Dendritic cell treated with granulocyte-macrophage colony-stimulating factor and Interleukin-4, amounts not matched to agents 40 ng/mL and 50 ng/mL, for 4 days (primary cell): ENCODE data around the gene COL24A1.

ENCODE experiments used
- H3K27ac Mint-ChIP-seq: one replicate; pipeline ENCODE4 v1.8.0; 2022; ENCODE audit warnings: mild to moderate bottlenecking, mixed read lengths
- H3K27me3 Mint-ChIP-seq: one replicate; pipeline ENCODE4 v1.8.0; 2022; ENCODE audit warnings: mild to moderate bottlenecking, mixed read lengths
- H3K36me3 Mint-ChIP-seq: one replicate; pipeline ENCODE4 v1.8.0; 2022; ENCODE audit warnings: low read depth, mixed read lengths
- H3K4me1 Mint-ChIP-seq: one replicate; pipeline ENCODE4 v1.8.0; 2022; ENCODE audit warnings: low read depth, mixed read lengths
- H3K4me3 Mint-ChIP-seq: one replicate; pipeline ENCODE4 v1.8.0; 2022; ENCODE audit warnings: mild to moderate bottlenecking, moderate library complexity, mixed read lengths
- H3K9me3 Mint-ChIP-seq: one replicate; pipeline ENCODE4 v1.8.0; 2022; ENCODE audit warnings: mixed read lengths
- intact Hi-C: fragments of 100-400 bp; cut with micrococcal nuclease; formaldehyde crosslinking; loops from one replicate; pipeline ENCODE4 v1.15.0; 2022

COL24A1 gene

GRCh38 chr1:85697895-85698294 is 458.7 kb downstream of the COL24A1 start:
- no peak overlapping the region for H3K4me3 Mint-ChIP-seq
- intact Hi-C loops, result no loop called here
- H3K36me3 Mint-ChIP-seq, result peaks cover 56% of the 10 kb centered on the region
- peaks cover 6% of the 10 kb centered on the region for H3K4me1 Mint-ChIP-seq
- no peaks in the 10 kb centered on the region for H3K27me3 Mint-ChIP-seq
- no peak overlapping the region for H3K27ac Mint-ChIP-seq
- no peaks in the 10 kb centered on the region for H3K9me3 Mint-ChIP-seq

GRCh38 chr1:85692730-85693314 is 463.8 kb downstream of the COL24A1 start:
- H3K36me3 Mint-ChIP-seq, result peaks cover 61% of the 10 kb centered on the region
- H3K9me3 Mint-ChIP-seq, result no peaks in the 10 kb centered on the region
- no peak overlapping the region for H3K4me3 Mint-ChIP-seq
- H3K27me3 Mint-ChIP-seq, result no peaks in the 10 kb centered on the region
- H3K4me1 Mint-ChIP-seq, result peaks cover 6% of the 10 kb centered on the region
- no peak overlapping the region for H3K27ac Mint-ChIP-seq
- intact Hi-C loops, result no loop called here

GRCh38 chr1:85689775-85690404 is 466.7 kb downstream of the COL24A1 start:
- Mint-ChIP-seq H3K4me1 (peaks cover 6% of the 10 kb centered on the region), H3K27me3 (no peaks in the 10 kb centered on the region), H3K9me3 (no peaks in the 10 kb centered on the region), H3K4me3 (no peak overlapping the region), H3K36me3 (peaks cover 48% of the 10 kb centered on the region), H3K27ac (no peak overlapping the region)
- intact Hi-C loops, result no loop called here

GRCh38 chr1:85683292-85684025 is 473.1 kb downstream of the COL24A1 start:
- H3K27me3 Mint-ChIP-seq, result no peaks in the 10 kb centered on the region
- intact Hi-C loops, result no loop called here
- no peak overlapping the region for H3K27ac Mint-ChIP-seq
- no peak overlapping the region for H3K4me3 Mint-ChIP-seq
- peaks cover 25% of the 10 kb centered on the region for H3K36me3 Mint-ChIP-seq
- no peaks in the 10 kb centered on the region for H3K9me3 Mint-ChIP-seq
- H3K4me1 Mint-ChIP-seq, result no peaks in the 10 kb centered on the region

GRCh38 chr1:85681087-85681486 is 475.5 kb downstream of the COL24A1 start:
- H3K4me1 Mint-ChIP-seq, result no peaks in the 10 kb centered on the region
- H3K27ac Mint-ChIP-seq, result no peak overlapping the region
- intact Hi-C loops, result no loop called here
- no peak overlapping the region for H3K4me3 Mint-ChIP-seq
- peaks cover 22% of the 10 kb centered on the region for H3K36me3 Mint-ChIP-seq
- no peaks in the 10 kb centered on the region for H3K9me3 Mint-ChIP-seq
- no peaks in the 10 kb centered on the region for H3K27me3 Mint-ChIP-seq
